ENCODE results near the gene CLEC12A.

DNA sequence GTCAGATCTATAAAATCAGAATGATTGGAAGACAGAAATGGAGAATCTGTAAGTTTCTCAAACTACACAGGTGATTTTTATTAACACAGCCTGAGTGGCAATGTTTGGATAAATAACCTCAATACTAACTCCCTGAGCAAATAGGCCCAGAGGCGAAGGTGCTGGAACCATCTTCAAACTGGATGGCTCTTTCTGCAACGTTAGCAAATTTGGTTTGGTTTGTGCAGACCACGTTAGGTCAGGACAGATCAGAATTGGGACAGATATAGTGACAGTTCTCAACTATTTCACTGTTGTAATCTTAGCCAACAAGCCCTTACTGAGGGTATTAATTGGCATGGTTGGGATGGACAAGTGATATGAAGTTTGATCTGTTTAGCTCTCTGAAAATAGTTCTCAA, 50.1 kb downstream of the CLEC12A start:
- no peak for TF ChIP-seq TARDBP (IDR thresholded peaks at IDR 0.05)
- no peak for TF ChIP-seq HDGF (IDR thresholded peaks at IDR 0.05; ENCODE audit: borderline replicate concordance)
- TF ChIP-seq CTBP1 (IDR thresholded peaks at IDR 0.05; ENCODE audit: borderline replicate concordance): no peak
- no peak for TF ChIP-seq PKNOX1 (IDR thresholded peaks at IDR 0.05)
- TF ChIP-seq NFRKB (IDR thresholded peaks at IDR 0.05): no peak
- TF ChIP-seq SP1 (IDR thresholded peaks at IDR 0.05): no peak
- no peak for TF ChIP-seq ELF4 (IDR thresholded peaks at IDR 0.05)

All from HEK293T (cell line).